MV-4-11 (cell line): ENCODE results near the gene PDE4B.

ENCODE experiments used
- DNase-seq: peaks from one replicate; lab custom pipeline; 2025; lab: John Stamatoyannopoulos, UW

PDE4B gene

DNA sequence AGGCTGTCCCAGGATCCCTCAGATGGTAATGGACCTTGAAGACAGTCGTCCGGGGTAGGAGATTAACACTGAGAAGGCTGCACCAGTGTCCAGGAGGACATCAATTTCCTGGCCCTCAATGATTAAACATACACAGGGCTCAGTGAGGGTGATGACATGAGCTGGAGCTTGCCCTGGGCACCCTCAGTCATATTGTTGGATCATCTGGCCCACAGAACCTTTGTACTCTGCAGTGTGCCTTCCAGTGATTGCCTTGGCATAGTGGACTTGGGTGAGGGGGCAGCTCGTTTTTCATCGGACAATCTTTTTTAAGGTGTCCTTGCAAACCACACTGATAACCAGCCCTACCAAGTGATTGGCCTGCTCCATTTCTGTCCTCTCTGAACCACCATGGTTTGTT, 630.1 kb downstream of the PDE4B start:
- no peak for DNase-seq
